ENCODE data around the gene PLAC1.
A peak's percentile ranks its signal among the peaks of the same experiment; 100 is the strongest.

The PLAC1 gene

GRCh38 chrX:134520860-134521390, 137.3 kb downstream of the PLAC1 start:
- H3K4me3 ChIP-seq (ENCODE audit: low read depth, low read length), result no peak overlapping the region
- peak; percentile 81 for TF ChIP-seq CTCF (conservative IDR thresholded peaks at IDR 0.05; ENCODE audit: low read depth, low read length)
- DNase-seq (ENCODE audit: low read depth), result peak; percentile 81

All from choroid plexus epithelial cell (primary cell).